A549 (cell line): Measurements from ENCODE around the gene CEP83.

Experiments
- CEBPB ChIP-seq, 2 experiments: fragments of >200 bp in 1 of 2; sonication (Bioruptor Twin) in 1 of 2; formaldehyde crosslinking in 1 of 2; IDR thresholded peaks; 2 replicates each; pipeline ENCODE4 v1.6.1; 2012 to 2016
- CTCF ChIP-seq: fragments of >200 bp; sonication (Bioruptor Twin); formaldehyde crosslinking; IDR thresholded peaks from 3 replicates; pipeline ENCODE4 v1.5.1; 2016
- MYC ChIP-seq: IDR thresholded peaks from 2 replicates; pipeline ENCODE4 v1.6.1; 2012; ENCODE audit warnings: mild to moderate bottlenecking, inconsistent platforms, low read length, improper control_type of control experiment, borderline replicate concordance
- POLR2A ChIP-seq: IDR thresholded peaks from 2 replicates; pipeline ENCODE4 v1.6.1; 2012; ENCODE audit warnings: mild to moderate bottlenecking, low read length
- RAD21 ChIP-seq, 2 experiments: fragments of >200 bp in 1 of 2; sonication (Bioruptor Twin) in 1 of 2; formaldehyde crosslinking in 1 of 2; IDR thresholded peaks in 1 of 2; conservative IDR thresholded peaks in 1 of 2; 2 replicates in 1 of 2; 3 replicates in 1 of 2; pipeline ENCODE4 v1.6.1; 2012 to 2018; ENCODE audit warnings: inconsistent platforms in 1 of 2
- RCOR1 ChIP-seq: fragments of 150-350 bp; IDR thresholded peaks from 2 replicates; pipeline ENCODE4 v1.6.1; 2014; ENCODE audit warnings: antibody characterized with exemption, low read length, low read depth
- RFX5 ChIP-seq: fragments of 450-650 bp; IDR thresholded peaks from 2 replicates; pipeline ENCODE4 v1.7.1; 2014; ENCODE audit warnings: antibody characterized with exemption, mild to moderate bottlenecking, moderate library complexity
- TF ChIP-seq, protein P1 (sequence below): IDR thresholded peaks from 2 replicates; pipeline ENCODE4 v1.6.1; 2012
- TF ChIP-seq, protein P2 (sequence below): fragments of 450-650 bp; IDR thresholded peaks from 2 replicates; pipeline ENCODE4 v1.6.1; 2014; ENCODE audit warnings: antibody characterized with exemption
- TF ChIP-seq, protein P3 (sequence below): fragments of 200-600 bp; sonication (generic); IDR thresholded peaks from 2 replicates; pipeline ENCODE4 v1.6.1; 2016; ENCODE audit warnings: antibody characterized with exemption, mild to moderate bottlenecking, moderate library complexity

- TF ChIP-seq RCOR1 (no peak), CTCF (no peak), RFX5 (no peak), CEBPB (IDR thresholded peaks at IDR 0.05) (no peak), POLR2A (no peak), RAD21 (conservative IDR thresholded peaks at IDR 0.05 in 1 of 2, IDR thresholded peaks at IDR 0.05 in 1 of 2) (no peak), MYC (no peak)
- TF ChIP-seq, protein P1, sequence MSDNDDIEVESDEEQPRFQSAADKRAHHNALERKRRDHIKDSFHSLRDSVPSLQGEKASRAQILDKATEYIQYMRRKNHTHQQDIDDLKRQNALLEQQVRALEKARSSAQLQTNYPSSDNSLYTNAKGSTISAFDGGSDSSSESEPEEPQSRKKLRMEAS, result no peak
- TF ChIP-seq, protein P2, sequence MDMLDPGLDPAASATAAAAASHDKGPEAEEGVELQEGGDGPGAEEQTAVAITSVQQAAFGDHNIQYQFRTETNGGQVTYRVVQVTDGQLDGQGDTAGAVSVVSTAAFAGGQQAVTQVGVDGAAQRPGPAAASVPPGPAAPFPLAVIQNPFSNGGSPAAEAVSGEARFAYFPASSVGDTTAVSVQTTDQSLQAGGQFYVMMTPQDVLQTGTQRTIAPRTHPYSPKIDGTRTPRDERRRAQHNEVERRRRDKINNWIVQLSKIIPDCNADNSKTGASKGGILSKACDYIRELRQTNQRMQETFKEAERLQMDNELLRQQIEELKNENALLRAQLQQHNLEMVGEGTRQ, result no peak
- TF ChIP-seq, protein P3, sequence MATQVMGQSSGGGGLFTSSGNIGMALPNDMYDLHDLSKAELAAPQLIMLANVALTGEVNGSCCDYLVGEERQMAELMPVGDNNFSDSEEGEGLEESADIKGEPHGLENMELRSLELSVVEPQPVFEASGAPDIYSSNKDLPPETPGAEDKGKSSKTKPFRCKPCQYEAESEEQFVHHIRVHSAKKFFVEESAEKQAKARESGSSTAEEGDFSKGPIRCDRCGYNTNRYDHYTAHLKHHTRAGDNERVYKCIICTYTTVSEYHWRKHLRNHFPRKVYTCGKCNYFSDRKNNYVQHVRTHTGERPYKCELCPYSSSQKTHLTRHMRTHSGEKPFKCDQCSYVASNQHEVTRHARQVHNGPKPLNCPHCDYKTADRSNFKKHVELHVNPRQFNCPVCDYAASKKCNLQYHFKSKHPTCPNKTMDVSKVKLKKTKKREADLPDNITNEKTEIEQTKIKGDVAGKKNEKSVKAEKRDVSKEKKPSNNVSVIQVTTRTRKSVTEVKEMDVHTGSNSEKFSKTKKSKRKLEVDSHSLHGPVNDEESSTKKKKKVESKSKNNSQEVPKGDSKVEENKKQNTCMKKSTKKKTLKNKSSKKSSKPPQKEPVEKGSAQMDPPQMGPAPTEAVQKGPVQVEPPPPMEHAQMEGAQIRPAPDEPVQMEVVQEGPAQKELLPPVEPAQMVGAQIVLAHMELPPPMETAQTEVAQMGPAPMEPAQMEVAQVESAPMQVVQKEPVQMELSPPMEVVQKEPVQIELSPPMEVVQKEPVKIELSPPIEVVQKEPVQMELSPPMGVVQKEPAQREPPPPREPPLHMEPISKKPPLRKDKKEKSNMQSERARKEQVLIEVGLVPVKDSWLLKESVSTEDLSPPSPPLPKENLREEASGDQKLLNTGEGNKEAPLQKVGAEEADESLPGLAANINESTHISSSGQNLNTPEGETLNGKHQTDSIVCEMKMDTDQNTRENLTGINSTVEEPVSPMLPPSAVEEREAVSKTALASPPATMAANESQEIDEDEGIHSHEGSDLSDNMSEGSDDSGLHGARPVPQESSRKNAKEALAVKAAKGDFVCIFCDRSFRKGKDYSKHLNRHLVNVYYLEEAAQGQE, result no peak
Observed at GRCh38 chr12:94326234-94326633, 133.4 kb downstream of the CEP83 start.
